HG03432 (cell line): Measurements from ENCODE around the gene SLC5A2.
A peak's percentile ranks its signal among the peaks of the same experiment; 100 is the strongest.
"Not testable (repeated sequence)": the region's sequence is repeated elsewhere in the genome, so short reads cannot be mapped to it uniquely, and the experiment has no call there.

ENCODE experiments used
- ATAC-seq: cut with Tn5 transposase; IDR thresholded peaks from one replicate; pipeline ENCODE4 v1.9.1; 2021; ENCODE audit warnings: mild to moderate bottlenecking, moderate library complexity; ENCODE audit not compliant: unreplicated experiment

SLC5A2 gene

DNA sequence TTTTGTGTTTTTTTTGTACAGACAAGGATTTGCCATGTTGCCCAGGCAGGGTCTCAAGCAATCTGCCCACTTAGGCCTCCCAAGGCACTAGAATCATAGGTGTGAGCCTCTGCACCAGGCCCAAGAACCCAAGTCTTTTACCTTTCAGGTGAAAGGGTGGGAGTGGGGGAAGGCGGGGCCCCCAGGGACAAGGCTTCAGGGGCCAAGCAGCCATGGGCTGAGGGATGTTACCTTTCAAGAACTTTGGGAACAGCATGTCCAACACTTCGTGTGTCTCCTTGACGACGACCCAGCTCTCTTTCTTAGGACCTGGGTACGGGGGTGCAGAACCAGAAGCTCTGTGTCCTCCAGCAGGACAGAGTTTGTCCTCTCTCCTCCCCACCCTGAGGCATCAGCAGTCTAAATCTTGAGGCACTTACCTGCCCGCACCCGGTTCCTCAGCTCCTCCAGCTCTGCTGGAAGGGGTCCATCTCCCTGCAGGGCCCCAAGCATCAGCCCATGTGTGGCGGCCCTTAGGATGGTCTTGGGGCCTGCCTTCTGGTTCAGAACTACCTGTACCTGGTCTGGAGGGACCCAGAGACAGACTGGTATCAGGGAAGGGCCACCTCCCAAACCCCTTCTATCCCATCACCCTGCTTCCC, 9.0 kb downstream of the SLC5A2 start:
- no peak for ATAC-seq

DNA sequence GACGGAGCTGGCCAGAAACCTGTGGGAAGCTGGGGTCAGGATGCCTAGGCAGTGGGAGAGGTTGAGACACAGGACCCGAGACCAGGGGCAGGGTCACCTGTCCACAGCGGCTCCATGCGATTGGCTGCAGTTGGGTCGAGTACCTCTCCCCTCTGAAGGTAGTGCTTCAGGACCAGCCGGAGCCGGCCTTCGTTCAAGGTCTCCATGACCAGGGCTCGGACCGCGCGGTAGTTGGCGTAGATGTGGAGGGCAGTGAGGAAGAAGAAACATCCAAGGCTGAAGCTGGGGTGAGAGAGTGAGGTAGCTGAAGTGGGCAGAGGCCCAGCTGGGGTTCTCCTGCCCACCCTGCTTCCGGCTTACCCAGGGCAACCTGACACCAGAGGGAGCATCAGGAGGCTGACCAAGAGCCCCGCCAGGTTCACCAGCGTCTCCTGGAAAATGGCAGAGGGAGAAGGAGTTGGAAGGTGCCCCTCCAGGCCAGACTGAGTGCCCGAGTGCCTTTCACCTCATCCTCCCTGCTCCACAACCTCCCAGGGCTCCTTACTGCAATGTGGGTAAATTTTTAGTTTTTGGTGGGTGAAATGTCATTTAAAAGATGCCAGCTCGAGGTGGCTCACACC, 10.7 kb downstream of the SLC5A2 start:
- no peak for ATAC-seq

DNA sequence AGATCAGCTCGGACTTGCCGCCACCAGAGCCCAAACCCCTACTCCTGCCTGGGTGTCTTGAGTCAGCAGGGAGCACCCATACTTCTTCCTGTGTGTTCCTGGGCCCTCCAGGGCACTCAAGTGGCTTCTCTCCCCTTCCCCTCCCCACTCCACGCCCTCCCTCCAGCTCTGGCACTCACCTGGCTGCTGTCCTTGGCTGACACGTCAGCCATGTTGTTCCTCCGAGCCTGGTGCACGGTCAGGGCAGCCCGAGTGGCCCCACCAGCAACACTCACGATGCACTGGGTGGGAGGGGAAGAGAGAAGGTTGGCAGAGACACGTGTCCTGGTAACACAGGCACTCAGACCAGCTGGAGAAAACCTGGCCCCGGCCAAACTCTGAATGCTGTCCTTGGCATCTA, 13.7 kb downstream of the SLC5A2 start:
- no peak for ATAC-seq

DNA sequence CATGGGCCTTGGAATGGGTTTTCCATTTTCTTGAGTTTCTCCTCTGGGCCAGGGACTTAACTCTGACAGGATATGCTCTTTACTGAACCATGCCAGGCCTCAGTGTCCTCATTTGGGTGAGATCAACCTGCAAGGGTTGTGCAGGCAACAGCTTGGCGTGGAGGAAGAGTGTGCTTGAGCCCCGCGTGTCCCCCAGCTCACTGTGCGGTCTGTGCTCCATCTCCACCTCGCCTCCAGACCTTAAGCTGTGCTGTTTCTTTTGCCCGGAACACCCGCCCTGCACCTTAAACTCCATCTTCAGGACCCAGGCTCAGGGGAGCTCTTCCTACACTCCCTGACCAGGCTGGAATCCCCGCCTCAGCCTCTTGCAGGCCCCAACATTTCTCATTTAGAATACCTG, 15.6 kb downstream of the SLC5A2 start:
- ATAC-seq: no peak

DNA sequence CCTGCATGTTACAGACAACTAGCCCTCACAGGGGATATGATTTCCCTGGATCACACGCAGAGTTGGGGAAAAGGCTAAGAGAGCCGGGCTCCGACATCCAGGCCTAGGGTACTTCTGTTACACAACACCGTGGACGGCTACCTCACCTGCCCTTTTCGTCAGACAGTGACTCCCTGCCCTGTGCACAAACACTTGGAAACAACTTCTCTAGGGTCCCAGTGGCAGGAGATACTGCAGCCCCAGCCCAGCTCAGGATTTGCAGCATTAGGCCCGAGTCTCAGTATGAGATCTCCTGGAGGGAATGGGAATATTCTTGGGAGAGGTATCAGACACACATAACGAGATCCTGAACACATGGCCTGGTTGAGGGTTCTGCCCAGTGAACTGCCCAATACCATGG, 17.0 kb downstream of the SLC5A2 start:
- ATAC-seq: no peak

DNA sequence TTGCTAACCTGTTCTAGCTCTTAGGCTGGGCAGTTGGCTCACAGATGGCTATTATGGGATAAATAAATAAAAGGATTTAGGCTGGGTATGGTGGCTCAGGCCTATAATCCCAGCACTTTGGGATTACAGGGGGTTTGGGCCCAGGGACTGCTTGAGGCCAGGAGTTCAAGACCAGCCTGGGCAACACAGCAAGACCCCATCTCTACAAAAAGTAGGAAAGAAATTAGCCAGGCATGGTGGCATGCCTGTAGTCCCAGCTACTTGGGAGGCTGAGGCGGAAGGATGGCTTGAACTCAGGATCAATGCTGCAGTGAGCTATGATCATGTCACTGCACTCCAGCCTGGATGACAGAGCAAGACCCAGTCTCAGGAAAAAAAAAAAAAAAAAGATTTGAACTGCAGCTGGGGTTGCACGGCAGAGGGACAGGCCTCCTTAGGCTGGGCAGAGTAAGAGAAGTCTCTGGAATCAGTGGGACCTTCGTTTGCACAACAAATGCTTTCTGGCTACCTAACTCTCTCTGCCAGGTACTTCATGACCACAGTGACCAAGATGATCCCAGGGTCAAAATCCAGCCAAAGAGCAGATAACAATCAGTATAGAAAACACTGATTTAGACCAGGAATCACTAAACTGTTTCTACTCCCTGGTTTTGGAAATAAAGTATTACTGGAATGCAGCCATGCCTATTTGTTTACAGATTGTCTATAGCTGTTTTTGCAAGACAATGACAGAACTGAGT, 18.5 kb downstream of the SLC5A2 start:
- no peak for ATAC-seq

DNA sequence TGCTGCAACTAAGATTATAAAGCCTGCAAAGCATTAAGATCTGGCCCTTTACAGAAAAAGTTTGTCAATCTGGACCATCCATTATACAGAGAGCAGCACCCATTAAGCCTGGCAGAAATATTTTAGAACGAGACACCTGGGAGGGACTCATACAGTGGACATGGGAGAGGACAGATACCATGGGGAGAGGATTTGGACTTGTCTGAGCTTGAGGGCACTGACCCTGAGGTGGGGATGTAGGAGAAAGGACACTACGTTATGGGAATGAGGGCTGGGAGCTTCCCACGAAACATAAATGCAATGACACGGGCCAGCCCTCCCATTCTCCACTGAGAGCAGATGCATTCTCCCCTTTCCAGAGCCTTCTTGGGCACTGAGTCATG, 19.0 kb downstream of the SLC5A2 start:
- ATAC-seq: no peak

DNA sequence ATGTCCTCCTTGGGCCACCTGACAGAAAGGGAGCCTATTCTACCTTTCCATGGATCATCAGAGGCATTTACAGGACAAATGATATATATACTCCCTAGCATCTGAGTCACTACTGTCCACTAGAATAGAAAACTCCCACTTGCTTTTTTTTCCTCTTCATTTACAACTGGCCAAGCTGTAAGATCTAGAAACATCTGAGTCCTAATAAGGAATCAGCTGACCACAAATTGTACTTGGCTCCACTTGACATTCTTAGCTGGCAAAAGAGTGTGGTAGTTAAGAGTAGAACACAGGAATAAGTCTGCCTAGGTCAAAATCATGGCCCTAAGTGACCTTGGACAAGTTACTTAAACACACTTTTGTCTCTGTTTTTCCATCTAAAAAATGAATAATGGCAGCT, 20.1 kb downstream of the SLC5A2 start:
- ATAC-seq: no peak

DNA sequence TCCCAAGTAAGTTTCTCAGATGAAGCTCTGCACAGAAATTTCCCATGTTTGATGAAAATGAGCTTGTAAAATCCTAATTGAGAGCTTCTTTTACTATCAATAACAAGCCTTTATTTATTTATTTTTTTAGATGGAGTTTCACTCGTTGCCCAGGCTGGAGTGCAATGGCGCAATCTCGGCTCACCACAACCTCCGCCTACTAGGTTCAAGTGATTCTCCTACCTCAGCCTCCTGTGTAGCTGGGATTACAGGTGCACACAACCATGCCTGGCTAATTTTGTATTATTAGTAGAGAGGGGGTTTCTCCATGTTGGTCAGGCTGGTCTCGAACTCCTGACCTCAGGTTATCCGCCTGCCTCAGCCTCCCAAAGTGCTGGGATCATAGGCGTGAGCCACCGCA, 20.6 kb downstream of the SLC5A2 start:
- not testable (repeated sequence) for ATAC-seq

DNA sequence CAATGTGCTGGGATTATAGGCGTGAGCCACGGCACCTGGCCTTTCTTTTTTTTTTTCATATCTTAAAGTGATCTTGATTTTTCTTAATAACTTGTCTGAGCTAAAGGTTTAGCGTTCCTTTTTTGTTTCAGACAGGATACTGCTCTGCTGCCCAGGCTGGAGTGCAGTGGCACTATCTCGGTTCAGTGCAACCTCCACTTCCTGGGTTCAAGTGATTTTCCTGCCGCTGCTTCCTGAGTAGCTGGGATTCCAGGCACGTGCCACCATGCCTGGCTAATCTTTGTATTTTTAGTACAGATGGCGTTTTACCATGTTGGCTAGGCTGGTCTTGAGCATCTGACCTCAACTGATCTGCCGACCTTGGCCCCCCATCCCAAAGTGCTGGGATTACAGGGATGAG, 21.2 kb downstream of the SLC5A2 start:
- ATAC-seq: no peak

DNA sequence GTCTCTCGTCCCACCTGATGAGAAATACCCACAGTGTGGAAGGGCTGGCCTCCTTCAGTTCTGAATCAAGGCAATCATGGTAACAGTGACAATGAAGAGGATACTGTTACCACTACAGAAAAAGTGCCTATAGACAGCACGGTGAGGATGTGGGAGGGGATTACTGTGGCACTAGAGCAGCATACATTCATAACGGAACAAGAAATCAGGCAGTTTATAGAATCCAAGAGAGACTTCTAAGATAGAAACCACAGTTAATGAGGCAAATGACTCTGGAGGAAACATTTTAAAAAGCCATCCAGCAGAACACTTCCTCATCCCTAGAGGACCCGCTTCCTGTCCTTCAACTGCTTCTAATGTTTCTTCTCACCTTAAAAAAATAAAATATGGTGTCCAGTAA, 22.6 kb downstream of the SLC5A2 start:
- ATAC-seq: peak; percentile 52

DNA sequence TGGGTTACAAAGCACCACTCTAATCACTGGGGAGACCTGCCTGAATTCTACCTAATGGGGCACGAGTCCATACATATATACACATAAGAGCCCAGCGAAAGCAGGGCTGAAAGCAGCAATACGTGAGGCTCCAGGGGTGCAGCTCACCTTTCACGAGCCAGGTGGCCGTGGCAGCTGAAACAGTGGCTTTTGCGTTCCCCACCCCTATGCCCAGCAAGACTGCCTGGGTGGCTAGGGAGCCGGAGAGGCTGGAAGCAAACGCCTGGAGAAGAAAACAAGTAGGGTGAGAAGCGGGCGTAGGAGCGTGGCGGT, 24.6 kb downstream of the SLC5A2 start:
- ATAC-seq: peak; percentile 5

DNA sequence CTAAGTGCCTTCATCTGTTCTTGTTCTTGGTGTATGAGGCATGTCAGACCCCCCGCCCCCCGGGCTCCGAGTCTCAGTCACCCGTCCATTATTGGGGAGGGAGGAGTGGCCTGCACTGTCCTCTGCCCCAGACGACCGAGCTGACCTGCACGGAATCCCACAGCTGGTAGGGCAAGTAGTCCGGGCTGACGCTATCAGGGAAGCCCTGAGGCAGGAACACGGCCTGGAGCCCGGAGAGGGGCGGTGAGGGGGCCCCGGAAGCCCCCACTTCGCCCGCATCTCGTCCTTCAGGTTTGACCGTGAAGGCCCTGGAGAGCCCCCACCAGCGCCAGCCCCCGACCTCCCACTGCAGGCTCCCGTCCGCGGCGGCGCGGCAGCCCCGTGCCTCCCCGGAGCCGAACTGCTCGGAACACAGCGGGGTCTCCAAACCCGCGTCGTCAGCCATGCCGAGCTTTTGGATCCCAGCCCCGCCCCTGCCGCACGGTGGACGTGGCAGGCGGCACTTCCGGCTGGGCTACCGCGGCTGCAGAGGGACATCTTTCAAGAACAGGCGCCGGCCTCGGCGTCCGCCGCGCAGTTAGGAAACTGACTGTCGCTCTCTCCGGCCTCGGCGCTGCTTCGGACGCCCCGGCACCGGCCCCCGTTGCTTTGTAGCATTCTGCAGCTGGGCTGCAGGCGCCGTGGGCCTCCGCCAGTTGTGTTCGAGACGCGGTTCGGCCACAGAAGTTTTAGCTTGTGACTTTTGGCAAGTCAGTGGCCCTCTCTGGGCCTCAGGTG, 25.2 kb downstream of the SLC5A2 start, which contains the start of gene RUSF1:
RUSF1 (minus strand) TSS at position 463 of the 777 bp plus-strand sequence; CDS start at position 445, 18 bp downstream.
- ATAC-seq: peak; percentile 93

DNA sequence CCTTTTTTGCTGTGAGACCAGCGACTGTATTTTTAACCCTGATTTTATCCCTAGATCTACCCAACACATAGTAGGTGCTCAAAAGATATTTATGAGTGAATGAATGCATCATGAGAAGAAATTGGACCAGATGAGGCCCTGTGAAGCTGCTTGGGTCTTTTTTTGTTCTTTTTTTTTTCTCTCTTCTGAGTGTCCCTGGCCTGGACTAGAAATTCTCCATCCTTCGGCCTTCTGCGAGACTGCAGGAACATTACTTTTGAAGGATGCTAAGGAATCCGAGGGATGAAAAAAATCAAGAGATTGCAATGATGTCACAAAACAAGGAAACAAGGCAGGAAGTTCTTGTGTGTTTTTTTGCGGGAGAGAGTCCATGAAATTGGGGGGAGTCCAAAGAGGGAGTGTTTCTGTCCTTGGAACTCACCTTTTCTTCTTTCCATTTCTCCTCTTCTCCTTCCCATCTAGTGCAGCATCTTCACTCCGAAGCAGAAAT, 25.8 kb downstream of the SLC5A2 start:
- ATAC-seq: no peak

DNA sequence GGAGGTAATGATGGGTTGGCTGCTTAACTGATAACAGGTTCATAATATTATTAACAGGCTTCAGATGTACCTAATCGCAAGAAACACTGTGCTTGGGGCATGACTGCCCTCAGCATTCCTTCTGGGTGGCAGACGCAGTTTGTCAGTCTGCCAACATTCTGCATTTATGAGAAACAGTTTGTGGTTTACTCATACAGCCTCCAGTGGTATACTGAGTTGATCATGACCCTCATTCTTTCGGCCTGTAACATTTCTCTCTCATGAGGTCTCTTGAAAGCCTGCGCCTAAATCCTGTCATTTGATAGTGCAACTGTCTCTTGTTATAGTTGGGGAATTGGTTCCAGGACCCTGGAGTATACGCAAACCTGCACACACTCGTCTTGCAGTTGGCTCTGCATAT, 30.2 kb downstream of the SLC5A2 start:
- ATAC-seq: no peak

DNA sequence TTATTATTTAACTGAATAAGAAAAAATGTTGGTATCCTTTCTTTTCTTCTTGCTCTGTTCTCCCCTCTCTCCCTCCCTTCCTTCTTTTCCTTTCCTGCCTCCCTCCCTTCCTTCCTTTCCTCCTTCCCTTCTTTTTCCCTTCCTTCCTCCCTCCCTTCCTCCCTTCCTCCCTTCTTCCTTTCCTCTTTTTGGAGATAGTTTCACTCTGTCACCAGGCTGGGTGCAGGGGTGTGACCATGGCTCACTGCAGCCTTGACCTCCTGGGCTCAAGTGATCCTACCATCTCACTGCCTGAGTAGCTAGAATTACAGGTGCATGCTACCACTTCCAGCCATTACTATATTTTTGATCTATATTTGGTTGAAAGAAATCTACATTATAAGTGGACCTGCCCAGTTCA, 31.0 kb downstream of the SLC5A2 start:
- no peak for ATAC-seq

DNA sequence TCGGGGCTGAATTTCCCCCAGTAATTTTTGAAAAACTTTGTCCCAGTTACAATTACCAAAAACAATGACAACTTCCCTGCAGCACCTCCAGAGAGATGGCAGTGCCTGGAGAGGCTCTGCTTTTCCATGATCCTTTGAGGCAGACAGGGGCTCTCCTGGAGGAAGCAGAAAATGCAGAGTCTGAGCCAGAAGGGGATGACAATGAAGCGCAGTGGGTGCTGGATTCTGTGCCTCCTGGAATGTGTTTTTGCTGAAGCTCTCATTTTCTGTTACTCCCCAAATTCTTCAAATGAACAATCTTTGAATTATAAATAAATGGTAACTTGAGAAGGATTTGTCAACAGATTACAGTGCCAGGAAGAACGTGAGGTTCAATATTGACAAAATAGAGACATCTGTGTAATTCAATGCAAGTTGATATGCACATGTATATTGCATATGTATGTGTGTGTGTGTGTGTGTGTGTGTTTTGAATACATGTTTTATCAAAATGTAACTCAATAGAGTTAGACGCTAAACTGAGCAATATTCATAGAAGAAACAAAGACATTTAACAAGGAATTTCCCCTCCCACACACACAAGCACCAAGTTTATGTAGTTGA, 35.0 kb downstream of the SLC5A2 start:
- no peak for ATAC-seq

DNA sequence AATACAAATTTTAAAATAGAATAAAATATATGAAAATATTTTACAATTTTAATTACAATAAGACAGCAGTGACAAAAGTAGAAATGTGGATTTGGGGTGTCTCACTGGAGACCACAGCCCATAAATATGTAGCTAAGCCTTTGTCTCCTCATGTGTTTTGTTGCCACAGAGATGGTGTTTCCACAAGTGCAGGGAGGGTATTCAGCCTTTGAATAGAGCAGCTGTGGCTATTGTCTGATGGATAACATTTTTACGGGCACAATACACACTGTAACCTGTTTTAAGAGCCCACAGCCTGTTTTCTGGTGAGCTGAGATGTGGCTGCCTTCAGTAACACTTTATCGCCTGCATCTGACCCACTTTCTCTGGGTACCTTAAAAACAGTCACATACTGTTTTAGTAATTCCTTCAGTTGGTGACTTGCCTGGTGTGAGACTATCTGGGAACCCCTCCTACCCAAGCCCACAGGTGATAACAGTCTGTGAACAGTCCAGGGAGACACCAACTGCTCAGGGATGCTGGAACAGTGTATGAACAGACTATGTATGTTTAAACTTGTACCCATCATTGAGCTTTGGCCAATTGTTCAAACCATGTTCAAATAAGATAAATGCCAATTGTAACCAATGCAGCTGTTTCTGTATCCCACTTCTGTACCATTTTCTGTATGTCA, 37.0 kb downstream of the SLC5A2 start:
- no peak for ATAC-seq

DNA sequence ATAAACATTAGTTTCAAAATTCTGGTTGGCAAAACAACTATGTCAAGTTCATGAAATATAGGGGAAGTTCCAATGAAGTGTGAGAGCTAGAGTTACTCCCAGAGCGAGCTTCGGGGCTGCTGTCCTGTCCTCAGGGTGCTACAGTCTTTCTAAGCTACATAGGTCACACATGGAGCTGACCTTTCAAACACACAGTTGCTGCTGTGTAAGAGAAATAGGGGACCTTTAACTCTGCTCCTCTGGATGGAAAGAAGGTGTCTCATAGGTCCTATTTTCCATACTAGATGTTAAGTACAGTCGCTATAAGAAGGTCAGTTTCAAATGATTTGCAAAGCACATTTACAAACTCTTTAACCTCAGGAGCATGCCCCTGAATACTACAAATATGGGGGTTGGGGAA, 38.4 kb downstream of the SLC5A2 start:
- no peak for ATAC-seq

DNA sequence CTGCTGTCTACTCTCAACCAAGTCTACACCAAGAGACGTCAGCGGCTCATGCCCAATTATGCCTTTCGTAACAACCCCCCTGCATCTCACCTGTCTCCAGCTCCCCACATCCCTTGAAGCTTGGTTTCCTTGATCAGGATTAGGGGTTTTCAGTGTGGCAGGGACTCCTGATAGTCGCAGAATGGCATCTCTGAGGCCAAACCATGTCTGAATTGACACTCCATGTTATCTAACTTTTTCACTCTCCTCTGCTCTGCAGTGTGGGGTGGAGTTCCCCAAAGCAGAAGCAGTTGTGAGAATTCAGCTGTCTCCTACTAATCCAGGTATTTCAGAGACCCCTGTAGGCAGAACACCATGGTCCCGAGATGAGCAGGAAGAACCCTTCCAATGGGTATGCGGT, 39.1 kb downstream of the SLC5A2 start:
- no peak for ATAC-seq

DNA sequence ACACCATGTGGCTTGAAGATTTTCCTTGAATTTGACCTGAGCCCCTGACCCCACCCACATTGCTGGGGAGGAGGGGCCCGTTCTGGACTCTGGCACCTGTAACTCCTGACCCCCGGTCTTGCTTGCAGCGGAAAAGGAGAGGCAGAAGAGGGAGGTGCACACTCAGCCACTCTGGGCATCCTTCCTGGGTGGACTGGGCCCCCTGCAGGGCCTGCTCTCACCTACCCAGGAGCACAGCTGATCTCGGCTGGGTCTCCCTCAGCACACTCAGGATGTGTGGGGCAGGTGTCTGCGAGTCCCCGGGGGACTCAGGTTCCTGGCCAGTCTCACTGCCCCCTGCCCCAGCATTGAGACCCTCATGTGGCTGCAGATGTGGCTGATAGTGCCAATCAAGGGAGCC, 40.8 kb downstream of the SLC5A2 start:
- ATAC-seq: not testable (repeated sequence)
